HG03196 (cell line): ENCODE results near the gene DNAH10.
"Not testable (repeated sequence)": the region's sequence is repeated elsewhere in the genome, so short reads cannot be mapped to it uniquely, and the experiment has no call there.

Source experiments
- ATAC-seq: cut with Tn5 transposase; IDR thresholded peaks from one replicate; pipeline ENCODE4 v1.9.1; 2021; ENCODE audit not compliant: unreplicated experiment

Gene DNAH10

DNA sequence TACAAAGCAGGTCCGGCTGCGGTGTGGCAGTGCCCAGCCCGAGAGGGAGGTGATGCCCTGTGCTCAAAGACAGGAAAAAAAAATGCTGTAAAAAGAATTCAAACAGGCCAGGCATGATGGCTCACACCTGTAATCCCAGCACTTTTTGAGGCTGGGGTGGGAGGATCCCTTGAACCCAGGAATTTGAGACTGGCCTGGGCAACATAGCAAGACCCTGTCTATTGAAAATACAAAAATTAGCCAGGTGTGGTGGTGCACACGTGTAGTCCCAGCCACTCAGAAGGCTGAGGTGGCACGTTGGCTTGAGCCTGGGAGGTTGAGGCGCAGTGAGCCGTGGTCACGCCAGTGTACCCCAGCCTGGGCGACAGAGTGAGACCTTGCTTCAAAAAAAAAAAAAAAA lies 26.4 kb downstream of the DNAH10 start:
- ATAC-seq: no peak

DNA sequence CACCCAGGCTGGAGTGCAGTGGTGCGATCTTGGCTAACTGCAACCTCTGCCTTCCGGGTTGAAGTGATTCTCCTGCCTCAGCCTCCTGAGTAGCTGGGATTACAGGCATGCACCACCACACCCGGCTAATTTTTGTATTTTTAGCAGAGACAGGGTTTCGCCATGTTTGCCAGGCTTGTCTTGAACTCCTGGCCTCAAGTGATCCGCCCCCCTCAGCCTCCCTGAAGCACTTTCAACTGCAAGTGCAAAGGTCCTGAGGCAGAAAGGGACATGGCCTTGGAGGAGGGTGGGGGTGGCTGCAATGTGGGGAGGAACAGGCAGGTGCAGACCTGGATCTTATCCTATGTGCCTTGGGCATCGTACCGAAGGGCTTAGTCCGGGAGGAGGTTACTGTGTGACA lies 27.3 kb downstream of the DNAH10 start:
- ATAC-seq: not testable (repeated sequence)

DNA sequence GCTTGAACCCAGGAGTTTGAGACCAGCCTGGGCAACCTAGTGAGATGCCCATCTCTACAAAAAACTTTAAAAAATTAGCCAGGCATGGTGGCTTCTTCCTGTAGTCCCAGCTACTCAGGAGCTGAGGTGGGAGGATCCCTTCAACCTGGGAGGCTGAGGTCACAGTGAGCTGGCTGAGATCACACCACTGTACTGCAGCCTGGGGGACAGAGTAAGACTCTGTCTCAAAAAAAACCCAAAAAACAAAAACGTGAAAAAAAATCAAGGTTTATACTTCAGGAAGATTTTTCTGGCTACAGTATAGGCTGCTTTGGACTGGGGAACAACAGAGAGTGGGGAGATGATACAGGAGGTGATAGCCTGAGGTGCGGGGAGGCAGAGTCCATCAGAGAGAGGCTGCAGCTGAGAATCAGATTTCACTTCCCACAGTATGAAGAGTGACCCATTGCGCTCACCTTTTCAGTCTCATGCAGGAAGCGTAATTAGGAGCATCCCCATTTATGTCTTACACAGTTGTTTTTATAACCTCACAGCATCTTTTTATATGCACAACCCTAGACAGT lies 28.9 kb downstream of the DNAH10 start:
- no peak for ATAC-seq

GRCh38 chr12:123794027-123794426 lies 31.9 kb downstream of the DNAH10 start:
- ATAC-seq: no peak

- ATAC-seq: no peak
Measured at GRCh38 chr12:123798518-123798917, 36.4 kb downstream of the DNAH10 start.

GRCh38 chr12:123799227-123799626 lies 37.1 kb downstream of the DNAH10 start:
- no peak for ATAC-seq

DNA sequence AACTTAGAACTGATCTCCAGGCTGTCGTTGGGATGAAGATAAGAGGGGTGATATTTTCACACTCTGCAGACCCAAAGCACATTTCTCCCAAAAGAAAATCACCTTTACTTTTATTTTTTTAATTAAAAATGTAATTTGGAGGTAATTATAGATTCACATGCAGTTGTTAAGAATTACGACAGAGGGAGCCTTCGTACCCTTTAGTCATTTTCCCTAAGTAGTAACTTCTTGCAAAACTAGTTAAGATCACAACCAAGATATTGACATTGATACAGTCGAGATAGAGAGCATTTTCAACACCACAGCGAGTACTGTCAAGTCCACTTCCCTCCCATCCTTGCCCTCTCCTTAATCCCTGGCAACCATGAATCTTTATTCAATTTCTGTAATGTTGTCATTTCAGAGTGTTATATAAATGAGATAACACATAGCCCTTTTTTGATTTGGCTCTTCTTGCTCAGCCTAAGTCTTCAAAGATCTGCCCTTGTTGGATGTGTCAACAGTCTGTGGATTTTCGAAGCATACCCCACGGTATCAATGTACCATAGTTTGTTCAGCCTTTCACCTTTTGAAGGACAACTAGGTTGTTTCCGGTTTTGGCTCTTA lies 39.6 kb downstream of the DNAH10 start:
- no peak for ATAC-seq

DNA sequence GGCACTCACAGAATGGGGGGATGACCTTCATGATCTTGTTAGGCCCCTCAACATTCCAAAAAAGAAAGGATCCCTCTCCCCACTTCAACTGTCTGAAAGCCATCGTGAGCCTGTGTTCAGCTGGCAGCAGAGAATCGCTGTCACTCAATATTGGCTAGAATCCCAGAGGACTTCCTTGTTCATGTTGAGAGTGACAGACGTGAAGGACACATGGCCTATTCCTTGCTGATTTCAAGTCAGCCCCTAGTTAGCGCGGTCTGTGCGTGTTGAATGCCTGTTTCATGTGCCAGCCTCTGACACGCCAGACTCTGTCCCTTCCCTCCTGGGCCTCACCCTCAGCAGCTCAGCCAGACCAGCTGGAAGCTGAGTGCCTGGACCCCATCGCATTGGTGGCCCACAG lies 43.1 kb downstream of the DNAH10 start:
- ATAC-seq: no peak

DNA sequence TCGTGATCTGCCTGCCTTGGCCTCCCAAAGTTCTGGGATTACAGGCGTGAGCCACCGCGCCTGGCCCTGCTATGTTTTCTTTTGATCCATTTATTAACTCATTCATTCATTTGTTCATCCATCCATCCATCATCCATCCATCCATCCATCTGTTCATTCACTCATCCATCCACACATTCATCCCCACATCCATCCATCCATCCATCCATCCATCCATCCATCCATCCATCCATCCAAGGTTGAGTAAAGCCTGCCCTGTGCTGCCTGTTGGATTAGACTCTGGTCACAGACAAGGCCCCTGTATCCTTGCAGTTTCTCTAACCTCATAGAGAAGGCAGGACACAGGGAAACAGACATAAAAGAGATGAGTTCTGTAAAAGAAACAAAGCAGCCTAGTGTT lies 44.9 kb downstream of the DNAH10 start:
- ATAC-seq: no peak

- no peak for ATAC-seq
Measured at GRCh38 chr12:123807670-123808069, 45.6 kb downstream of the DNAH10 start.

GRCh38 chr12:123808167-123808566 lies 46.1 kb downstream of the DNAH10 start:
- ATAC-seq: no peak

- no peak for ATAC-seq
Measured at GRCh38 chr12:123813349-123813748, 51.2 kb downstream of the DNAH10 start.

GRCh38 chr12:123815968-123816367 lies 53.9 kb downstream of the DNAH10 start:
- ATAC-seq: no peak

DNA sequence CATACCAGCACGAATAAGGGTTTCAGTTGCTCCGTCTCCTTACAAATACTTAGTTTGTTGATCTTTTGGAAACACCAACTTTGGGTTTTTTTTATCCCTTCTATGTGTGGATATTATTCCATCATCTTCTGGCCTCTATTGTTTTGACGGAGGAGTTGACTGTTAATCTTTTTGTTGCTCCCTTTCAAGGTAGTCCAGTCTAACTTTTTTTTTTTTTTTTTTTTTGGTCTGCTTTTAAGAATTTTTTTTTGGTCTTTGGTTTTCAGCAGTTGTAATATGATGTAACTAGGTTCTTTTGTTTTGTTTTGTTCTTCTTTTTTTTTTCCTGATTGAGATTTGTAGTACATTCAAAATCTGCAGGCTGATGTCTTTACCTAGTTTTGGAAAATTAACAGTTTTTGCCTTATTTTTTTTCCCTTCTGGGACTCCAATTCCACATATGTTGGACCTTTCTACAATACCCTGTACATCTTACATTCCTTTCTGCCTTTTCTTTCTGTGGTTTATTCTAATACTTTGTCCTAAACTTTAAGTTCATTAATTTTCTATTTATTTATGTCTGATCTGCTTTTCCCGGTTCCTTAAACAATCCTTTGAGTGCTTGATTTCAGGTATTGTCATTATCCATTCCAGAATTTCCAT lies 54.9 kb downstream of the DNAH10 start:
- ATAC-seq: no peak

GRCh38 chr12:123822804-123823203 lies 60.7 kb downstream of the DNAH10 start:
- no peak for ATAC-seq

GRCh38 chr12:123828120-123828519 lies 66.0 kb downstream of the DNAH10 start:
- ATAC-seq: no peak

DNA sequence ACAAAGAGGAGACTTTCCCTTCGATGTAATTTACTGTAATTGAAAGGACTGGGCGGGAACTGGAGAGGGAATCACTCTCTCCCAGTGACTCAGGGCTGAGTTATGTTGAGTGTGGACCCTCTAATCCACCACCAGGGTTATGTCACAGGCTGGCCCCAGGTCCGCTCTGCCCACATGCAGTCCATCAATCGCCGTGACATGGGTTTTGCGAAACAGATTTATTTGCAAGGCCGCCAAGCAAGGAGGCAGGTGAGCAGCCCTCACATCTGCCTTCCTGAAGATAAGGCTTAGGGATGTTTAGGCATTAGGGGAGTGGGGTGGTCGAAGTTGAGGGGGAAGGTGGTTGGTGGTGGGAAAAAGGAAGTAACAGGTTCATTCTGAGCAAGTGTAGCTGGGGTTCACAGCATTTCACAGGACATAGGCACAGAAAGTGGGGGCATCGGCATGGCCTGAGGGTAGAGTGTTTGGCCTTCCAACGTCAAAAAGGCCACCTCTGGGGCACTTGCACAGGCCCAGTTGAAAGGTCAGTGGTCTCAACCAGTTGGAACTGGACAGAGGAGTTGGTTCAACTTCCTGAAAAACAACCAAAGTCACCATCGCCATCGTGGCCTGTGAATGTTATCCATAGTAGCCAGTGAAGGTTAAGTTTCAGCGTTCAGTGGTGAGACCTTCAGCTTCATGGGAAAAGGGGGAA lies 66.9 kb downstream of the DNAH10 start:
- ATAC-seq: no peak

DNA sequence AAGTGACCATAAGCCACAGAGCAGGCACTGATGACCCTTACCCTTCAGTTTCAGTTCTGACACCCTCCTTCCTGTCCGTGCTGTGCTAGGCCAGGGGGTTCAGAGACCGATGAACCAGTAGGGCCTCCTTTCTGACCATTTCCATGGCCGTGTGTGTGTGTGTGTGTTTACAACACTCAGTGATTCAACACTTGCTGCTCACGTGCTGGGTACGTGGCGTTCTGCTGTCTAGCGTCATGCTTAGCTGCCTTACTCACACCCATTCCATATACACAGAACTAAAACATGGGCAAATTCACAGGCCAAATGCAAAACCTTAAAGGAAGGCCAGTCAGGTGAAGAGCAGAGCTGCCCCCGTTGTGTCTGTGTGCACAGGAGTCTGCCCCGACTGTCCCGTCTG lies 67.5 kb downstream of the DNAH10 start:
- no peak for ATAC-seq

- no peak for ATAC-seq
Measured at GRCh38 chr12:123830675-123831074, 68.6 kb downstream of the DNAH10 start.

GRCh38 chr12:123832052-123832451 lies 70.0 kb downstream of the DNAH10 start:
- ATAC-seq: no peak

GRCh38 chr12:123833830-123834229 lies 71.7 kb downstream of the DNAH10 start:
- ATAC-seq: no peak

- no peak for ATAC-seq
Measured at GRCh38 chr12:123834845-123835244, 72.7 kb downstream of the DNAH10 start.
